Heart left ventricle (tissue), 13 donors: Measurements from ENCODE around the gene USP53.
"Not testable (repeated sequence)": the region's sequence is repeated elsewhere in the genome, so short reads cannot be mapped to it uniquely, and the experiment has no call there.

Experiments used
- CTCF ChIP-seq, 12 donors: fragments of 200-600 bp; sonication (generic) in 4 of 12; IDR thresholded peaks; one replicate each; pipeline versions ENCODE4 v1.5.0 to v1.8.0; 2018 to 2022; ENCODE audit warnings: antibody characterized with exemption in 12 of 12, mild to moderate bottlenecking in 5 of 12
- POLR2A ChIP-seq, 2 donors: fragments of 450-650 bp; IDR thresholded peaks; one replicate each; pipeline ENCODE4 v1.6.1; 2017; ENCODE audit warnings: antibody characterized with exemption in 2 of 2, mild to moderate bottlenecking in 2 of 2, moderate library complexity in 2 of 2
- donor health status: ischemic (EF 13 %, LVEDD 7.1; RV severe dilation, severe dysfunction).
- donor health status: DM: no; HTN: yes; CAD: no.
- donor health status: DM: no; HTN: no; CAD: no.
- donor health status: ischemic (EF 25% LVEDD 6.9; RV normal size, moderate dysfunction).
- donor health status: ischemic (EF 25% LVEDD 5.7; RV mildly dilated, moderate dysfunction).
- donor health status: ischemic (EF 35%, LVEDD 5.7; RV mildly dilated, moderate dysfunction).
- donor health status: nonischemic (EF 11% LVEDD 7.7; RV severe dilation, severe dysfunction).
- donor health status: DM: yes; HTN: yes; CAD: no.
- donor health status: PGD.
- donor health status: ischemic (EF 29% LVEDD 5.4; RV normal size, mild dysfunction).
- donor health status: nonischemic (EF 23%, LVEDD 6.1; RV moderate dilation, normal function).

GRCh38 chr4:119336332-119336979, 123.9 kb downstream of the USP53 start:
- TF ChIP-seq CTCF, POLR2A (IDR thresholded peaks at IDR 0.05): not testable (repeated sequence)
